SU-DHL-6 (cell line): ENCODE data around the gene SCYGR6.
"Not testable (repeated sequence)": the region's sequence is repeated elsewhere in the genome, so short reads cannot be mapped to it uniquely, and the experiment has no call there.

Experiments
- H2AFZ ChIP-seq: fragments of 200-600 bp; sonication (generic); 2 replicates; pipeline ENCODE4 v1.6.1; 2014; ENCODE audit warnings: low read depth, mild to moderate bottlenecking, moderate library complexity, mixed read lengths, antibody characterized with exemption, low read length; ENCODE audit not compliant: severe bottlenecking
- H3F3A ChIP-seq: fragments of 200-600 bp; shearing (Covaris generic); 2 replicates; pipeline ENCODE4 v1.6.0; 2016; ENCODE audit warnings: antibody characterized with exemption, mild to moderate bottlenecking; ENCODE audit not compliant: insufficient read depth
- H3K27ac ChIP-seq: fragments of 200-600 bp; sonication (generic); 2 replicates; pipeline ENCODE4 v1.5.1; 2016; ENCODE audit warnings: low read depth, mild to moderate bottlenecking, low read length, moderate library complexity, mixed read lengths
- H3K27me3 ChIP-seq: fragments of 200-600 bp; sonication (generic), shearing (Covaris generic); 2 replicates; pipeline ENCODE4 v1.6.0; 2014; ENCODE audit warnings: mild to moderate bottlenecking, low read length
- H3K36me3 ChIP-seq: fragments of 200-600 bp; sonication (generic); 2 replicates; pipeline ENCODE4 v1.6.1; 2014; ENCODE audit warnings: mild to moderate bottlenecking, low read length, mixed read lengths
- H3K4me2 ChIP-seq: fragments of 300-600, 200-600 bp; shearing (Covaris generic), sonication (generic); 2 replicates; pipeline ENCODE4 v1.6.0; 2014; ENCODE audit warnings: low read length, low read depth, mild to moderate bottlenecking; ENCODE audit not compliant: poor library complexity, severe bottlenecking
- H3K4me3 ChIP-seq: fragments of 200-600 bp; sonication (generic); 2 replicates; pipeline ENCODE4 v1.5.1; 2014; ENCODE audit warnings: antibody characterized with exemption, low read length, mild to moderate bottlenecking, mixed read lengths; ENCODE audit not compliant: insufficient read depth, poor library complexity, severe bottlenecking
- H3K79me2 ChIP-seq: fragments of 200-600 bp; sonication (generic); 2 replicates; pipeline ENCODE4 v1.6.1; 2014; ENCODE audit warnings: mild to moderate bottlenecking, low read length, moderate library complexity; ENCODE audit not compliant: insufficient read depth
- H3K9ac ChIP-seq: fragments of 200-600 bp; sonication (generic); 2 replicates; pipeline ENCODE4 v1.7.0; 2014; ENCODE audit warnings: mild to moderate bottlenecking, low read length
- H3K9me2 ChIP-seq: fragments of 200-600 bp; sonication (generic); replicated peaks from 2 replicates; pipeline ENCODE4 v1.6.1; 2014; ENCODE audit warnings: low read length; ENCODE audit not compliant: insufficient read depth
- H3K9me3 ChIP-seq: fragments of 200-600 bp; sonication (generic); 2 replicates; pipeline ENCODE4 v1.6.1; 2014; ENCODE audit warnings: low read length, mixed read lengths; ENCODE audit not compliant: insufficient read depth
- H4K20me1 ChIP-seq: fragments of 200-600 bp; sonication (generic); 2 replicates; pipeline ENCODE4 v1.6.1; 2014; ENCODE audit warnings: low read depth, mild to moderate bottlenecking, antibody characterized with exemption, low read length, moderate library complexity, mixed read lengths
- EZH2phosphoT487 ChIP-seq: fragments of 200-600 bp; sonication (generic), shearing (Covaris generic); conservative IDR thresholded peaks from 2 replicates; pipeline ENCODE4 v1.6.1; 2018; ENCODE audit warnings: mild to moderate bottlenecking, antibody characterized with exemption, low read length, moderate library complexity, mixed read lengths
- TF ChIP-seq, protein P1 (sequence below): fragments of 200-600 bp; sonication (generic); IDR thresholded peaks from one replicate; pipeline ENCODE4 v1.5.1; 2017; ENCODE audit warnings: antibody characterized with exemption, mild to moderate bottlenecking, low read length, moderate library complexity; ENCODE audit not compliant: insufficient read depth, poor library complexity, severe bottlenecking

The SCYGR6 gene

DNA sequence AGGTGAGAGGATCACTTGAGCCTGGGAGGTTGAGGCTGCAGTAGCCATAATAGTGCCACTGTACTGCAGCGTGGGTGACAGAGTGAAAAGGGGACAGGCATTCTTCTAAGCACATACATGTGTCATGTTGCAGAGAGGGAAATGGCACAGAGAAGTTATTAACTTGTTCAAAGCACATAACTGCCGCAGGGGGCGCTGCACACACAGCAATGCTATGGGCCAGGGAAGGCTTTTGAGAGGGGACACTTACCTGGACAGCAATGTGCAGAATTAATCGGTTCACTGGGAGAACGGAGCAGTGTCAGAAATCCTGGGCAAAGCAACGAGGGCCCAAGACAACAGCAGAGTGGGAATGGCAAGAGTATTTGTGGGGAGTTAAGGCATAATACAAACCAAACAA lies 23.5 kb upstream of the SCYGR6 start:
- Histone ChIP-seq H3K4me3 (no peak overlapping the region), H3F3A (no peaks in the 10 kb centered on the region), H3K4me2 (no peak overlapping the region), H3K36me3 (no peaks in the 10 kb centered on the region), H3K27me3 (no peaks in the 10 kb centered on the region), H3K9me3 (no peaks in the 10 kb centered on the region), H2AFZ (no peak overlapping the region), H3K9me2 (no peaks in the 10 kb centered on the region), H4K20me1 (no peaks in the 10 kb centered on the region), H3K27ac (no peak overlapping the region), H3K79me2 (no peaks in the 10 kb centered on the region), H3K9ac (no peak overlapping the region)
- no peak for TF ChIP-seq EZH2phosphoT487
- TF ChIP-seq, protein P1, sequence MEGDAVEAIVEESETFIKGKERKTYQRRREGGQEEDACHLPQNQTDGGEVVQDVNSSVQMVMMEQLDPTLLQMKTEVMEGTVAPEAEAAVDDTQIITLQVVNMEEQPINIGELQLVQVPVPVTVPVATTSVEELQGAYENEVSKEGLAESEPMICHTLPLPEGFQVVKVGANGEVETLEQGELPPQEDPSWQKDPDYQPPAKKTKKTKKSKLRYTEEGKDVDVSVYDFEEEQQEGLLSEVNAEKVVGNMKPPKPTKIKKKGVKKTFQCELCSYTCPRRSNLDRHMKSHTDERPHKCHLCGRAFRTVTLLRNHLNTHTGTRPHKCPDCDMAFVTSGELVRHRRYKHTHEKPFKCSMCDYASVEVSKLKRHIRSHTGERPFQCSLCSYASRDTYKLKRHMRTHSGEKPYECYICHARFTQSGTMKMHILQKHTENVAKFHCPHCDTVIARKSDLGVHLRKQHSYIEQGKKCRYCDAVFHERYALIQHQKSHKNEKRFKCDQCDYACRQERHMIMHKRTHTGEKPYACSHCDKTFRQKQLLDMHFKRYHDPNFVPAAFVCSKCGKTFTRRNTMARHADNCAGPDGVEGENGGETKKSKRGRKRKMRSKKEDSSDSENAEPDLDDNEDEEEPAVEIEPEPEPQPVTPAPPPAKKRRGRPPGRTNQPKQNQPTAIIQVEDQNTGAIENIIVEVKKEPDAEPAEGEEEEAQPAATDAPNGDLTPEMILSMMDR: peak; percentile 34

DNA sequence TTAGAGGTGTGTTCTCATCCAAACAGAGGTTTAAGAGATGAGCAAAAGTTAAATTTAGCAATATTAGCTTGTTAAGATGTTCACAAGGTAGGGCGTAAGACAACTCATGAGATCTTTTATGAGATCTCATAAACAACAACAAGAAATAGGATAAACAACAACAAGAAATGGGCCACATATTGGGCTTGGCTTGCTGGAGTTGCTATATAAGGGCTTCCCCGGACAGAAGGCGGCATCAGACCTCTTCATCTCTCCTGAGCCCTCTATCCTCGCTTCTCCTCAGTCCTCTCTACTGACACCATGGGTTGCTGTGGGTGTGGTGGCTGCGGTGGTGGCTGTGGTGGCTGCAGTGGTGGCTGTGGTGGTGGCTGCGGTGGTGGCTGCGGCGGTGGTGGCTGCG lies 21.0 kb upstream of the SCYGR6 start, which contains the start of gene SCYGR8:
SCYGR8 (plus strand) TSS at position 301 of the 400 bp plus-strand sequence; CDS start at position 301, 0 bp downstream.
- H3K36me3 ChIP-seq: no peaks in the 10 kb centered on the region
- TF ChIP-seq EZH2phosphoT487: no peak
- TF ChIP-seq, protein P1: no peak
- no peaks in the 10 kb centered on the region for H3K9me2 ChIP-seq
- H3K27ac ChIP-seq: no peak within 1 kb of the TSS
- no peaks in the 10 kb centered on the region for H4K20me1 ChIP-seq
- H2AFZ ChIP-seq: no peak within 1 kb of the TSS
- H3K79me2 ChIP-seq: no peaks in the 10 kb centered on the region
- H3K4me2 ChIP-seq: no peak within 1 kb of the TSS
- no peak within 1 kb of the TSS for H3K4me3 ChIP-seq
- H3K9ac ChIP-seq: no peak within 1 kb of the TSS
- H3F3A ChIP-seq: no peaks in the 10 kb centered on the region
- H3K27me3 ChIP-seq: no peaks in the 10 kb centered on the region
- no peaks in the 10 kb centered on the region for H3K9me3 ChIP-seq

DNA sequence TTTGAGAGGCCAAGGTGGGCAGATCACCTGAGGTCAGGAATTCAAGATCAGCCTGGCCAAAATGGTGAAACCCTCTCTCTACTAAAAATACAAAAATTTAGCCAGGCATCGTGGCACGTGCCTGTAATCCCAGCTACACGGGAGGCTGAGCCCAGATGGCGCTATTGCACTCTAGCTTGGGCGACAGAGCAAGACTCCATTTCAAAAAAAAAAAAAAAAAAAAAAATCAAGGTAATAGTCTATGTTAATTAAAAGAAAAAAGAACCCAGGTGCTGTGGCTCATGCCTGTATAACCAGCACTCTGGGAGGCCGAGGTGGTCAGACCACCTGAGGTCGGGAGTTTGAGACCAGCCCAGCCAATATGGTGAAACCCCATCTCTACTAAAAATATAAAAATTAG lies 16.1 kb upstream of the SCYGR6 start:
- not testable (repeated sequence) for H3F3A ChIP-seq, H3K9me3 ChIP-seq, H3K4me3 ChIP-seq, H3K27me3 ChIP-seq, H3K9me2 ChIP-seq, H2AFZ ChIP-seq, H3K4me2 ChIP-seq, H4K20me1 ChIP-seq, H3K36me3 ChIP-seq, H3K9ac ChIP-seq, H3K79me2 ChIP-seq, H3K27ac ChIP-seq

DNA sequence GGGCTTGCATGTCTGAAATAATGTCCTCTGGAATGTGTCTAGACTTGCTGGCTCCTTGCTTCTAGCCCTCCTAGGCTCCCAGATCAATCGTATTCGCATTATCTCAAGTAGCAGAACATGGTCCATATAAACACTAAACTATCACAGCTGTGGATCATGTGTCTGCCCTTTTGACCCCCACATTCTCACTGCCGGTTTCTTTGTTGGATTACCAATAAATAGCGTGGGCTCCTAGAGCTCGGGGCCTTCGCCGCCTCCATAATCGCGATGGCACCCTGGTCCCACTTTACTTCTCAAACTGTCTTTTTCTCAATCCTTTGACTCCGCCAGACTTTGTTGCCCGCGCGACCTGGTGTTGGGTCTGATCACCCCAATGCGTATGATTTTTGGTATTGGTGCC lies 14.8 kb upstream of the SCYGR6 start:
- Histone ChIP-seq H3K4me2 (no peak overlapping the region), H3K9me3 (no peaks in the 10 kb centered on the region), H3K4me3 (no peak overlapping the region), H2AFZ (no peak overlapping the region), H3F3A (no peaks in the 10 kb centered on the region), H3K27me3 (no peaks in the 10 kb centered on the region), H3K27ac (no peak overlapping the region), H3K9ac (no peak overlapping the region), H3K36me3 (no peaks in the 10 kb centered on the region), H3K79me2 (no peaks in the 10 kb centered on the region), H4K20me1 (no peaks in the 10 kb centered on the region), H3K9me2 (no peaks in the 10 kb centered on the region)
- TF ChIP-seq, protein P1: no peak
- no peak for TF ChIP-seq EZH2phosphoT487
